Measurements from ENCODE around the gene NPAS3. TPM values are rescaled to one million over a fixed set of nuclear protein-coding genes. Genes with fewer than 3 reads are reported as not detected.
A peak's percentile ranks its signal among the peaks of the same experiment; 100 is the strongest.

NPAS3 gene
- total and polyA plus RNA-seq, 2 of the 13 experiments (the other 11 are each of a cell fraction or from before 2014, with no cell fraction given) = not detected

GRCh38 chr14:32985866-32986265, 47.2 kb downstream of the NPAS3 start:
- DNase-seq (ENCODE audit: low spot score) (no peak), FAIRE-seq (no peak), ATAC-seq (peak; percentile 55; the same call in 2 of the 3 replicates)
- ChIA-PET CTCF (ENCODE audit: low intra/inter-chr PET ratio, low total read pairs) (no interaction called here), POLR2A (no interaction called here)
- in situ Hi-C loops (cut with HindIII; ENCODE audit: extremely low pct_ligation_motif_present, low pct_unique_long_range_greater_than_20kb) (no loop called here), intact Hi-C loops (cut with micrococcal nuclease; ENCODE audit: unreplicated experiment) (no loop called here)
- no peak for TF ChIP-seq ZNF292 (CRISPR knock-in tag; IDR thresholded peaks at IDR 0.05; ENCODE audit: borderline replicate concordance, low read depth)
- TF ChIP-seq SP5 (CRISPR knock-in tag; IDR thresholded peaks at IDR 0.05; ENCODE audit: borderline replicate concordance, low read depth) = no peak
- no peak for TF ChIP-seq GTF2F1 (IDR thresholded peaks at IDR 0.05; ENCODE audit: low read length)
- no peak for TF ChIP-seq PRMT3 (CRISPR knock-in tag; IDR thresholded peaks at IDR 0.05; ENCODE audit: borderline replicate concordance, low read depth)
- no peak for TF ChIP-seq ZNF547 (CRISPR knock-in tag; IDR thresholded peaks at IDR 0.05)
- no peak for TF ChIP-seq NFIC (IDR thresholded peaks at IDR 0.05; ENCODE audit: low read length)
- TF ChIP-seq SIN3B (IDR thresholded peaks at IDR 0.05; ENCODE audit: low read length) = no peak
- no peak for TF ChIP-seq ZNF367 (CRISPR knock-in tag; IDR thresholded peaks at IDR 0.05; ENCODE audit: borderline replicate concordance)
- TF ChIP-seq, protein P1, sequence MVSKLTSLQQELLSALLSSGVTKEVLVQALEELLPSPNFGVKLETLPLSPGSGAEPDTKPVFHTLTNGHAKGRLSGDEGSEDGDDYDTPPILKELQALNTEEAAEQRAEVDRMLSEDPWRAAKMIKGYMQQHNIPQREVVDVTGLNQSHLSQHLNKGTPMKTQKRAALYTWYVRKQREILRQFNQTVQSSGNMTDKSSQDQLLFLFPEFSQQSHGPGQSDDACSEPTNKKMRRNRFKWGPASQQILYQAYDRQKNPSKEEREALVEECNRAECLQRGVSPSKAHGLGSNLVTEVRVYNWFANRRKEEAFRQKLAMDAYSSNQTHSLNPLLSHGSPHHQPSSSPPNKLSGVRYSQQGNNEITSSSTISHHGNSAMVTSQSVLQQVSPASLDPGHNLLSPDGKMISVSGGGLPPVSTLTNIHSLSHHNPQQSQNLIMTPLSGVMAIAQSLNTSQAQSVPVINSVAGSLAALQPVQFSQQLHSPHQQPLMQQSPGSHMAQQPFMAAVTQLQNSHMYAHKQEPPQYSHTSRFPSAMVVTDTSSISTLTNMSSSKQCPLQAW (CRISPR knock-in tag; IDR thresholded peaks at IDR 0.05) = no peak
- TF ChIP-seq ZNF619 (CRISPR knock-in tag; IDR thresholded peaks at IDR 0.05) = no peak
- TF ChIP-seq EED (CRISPR knock-in tag; IDR thresholded peaks at IDR 0.05) = no peak
- Histone ChIP-seq H3K27me3 (ENCODE audit: control insufficient read depth in 1 of 2, insufficient read depth in 2 of 2, low read length in 2 of 2) (no peaks in the 10 kb centered on the region), H3K4me2 (ENCODE audit: low read depth, low read length) (no peak overlapping the region), H3K27ac (ENCODE audit: extremely low read length, insufficient read depth, low read length) (no peak overlapping the region), H3K4me1 (ENCODE audit: insufficient read depth, low read length) (no peaks in the 10 kb centered on the region), H3K79me2 (ENCODE audit: insufficient read depth, low read length) (no peaks in the 10 kb centered on the region), H3K9ac (ENCODE audit: insufficient read depth, low read depth, low read length) (no peak overlapping the region), H3K36me3 (replicated peaks in 1 of 2; ENCODE audit: control insufficient read depth in 1 of 2, insufficient read depth in 2 of 2, low read length in 2 of 2) (no peaks in the 10 kb centered on the region), H3K9me3 (ENCODE audit: low read length) (peaks cover 11% of the 10 kb centered on the region; the same call in 1 of the 2 replicates), H3K4me3 (replicated peaks in 1 of 3; ENCODE audit: insufficient read depth in 1 of 3, low read depth in 2 of 3, low read length in 3 of 3) (no peak overlapping the region), H2AFZ (ENCODE audit: low read length) (no peak overlapping the region), H4K20me1 (ENCODE audit: insufficient read depth, low read length) (no peaks in the 10 kb centered on the region)
- WGBS (ENCODE audit: low lambda C conversion rate) = 8% methylated on average over 8 of the region's 8 CpGs
- no TSS peak for BruUV-seq (replicated peaks)

Measured in HepG2 (cell line).